Activated T-helper 9 cell treated with anti-CD3 and anti-CD28 coated beads, Interleukin-2, amount 50 U/mL, for 16 hours (primary cell): ENCODE results near the gene C2orf76.
"Not testable (repeated sequence)": the region's sequence is repeated elsewhere in the genome, so short reads cannot be mapped to it uniquely, and the experiment has no call there.

ENCODE experiments used
- DNase-seq: peaks from one replicate; pipeline ENCODE4 v3.0.0-alpha.2; 2020; ENCODE audit warnings: low read depth

C2orf76 gene

GRCh38 chr2:119366649-119367471, at the start of gene C2orf76, which contains the start of gene DBI:
Gene C2orf76 (minus strand): TSS chr2:119366834. CDS start chr2:119339959, 26,875 bp downstream.
Gene DBI (plus strand): TSS chr2:119366977. CDS start chr2:119367052, 75 bp downstream.
- peak; percentile 88 for DNase-seq

GRCh38 chr2:119415630-119416029, 49.0 kb upstream of the C2orf76 start:
- DNase-seq: no peak

- no peak for DNase-seq
Observed at GRCh38 chr2:119414894-119415293, 48.3 kb upstream of the C2orf76 start.

- no peak for DNase-seq
Observed at GRCh38 chr2:119409506-119409905, 42.9 kb upstream of the C2orf76 start.

GRCh38 chr2:119408221-119408619, 41.6 kb upstream of the C2orf76 start:
- DNase-seq: no peak

GRCh38 chr2:119407430-119408220, 41.0 kb upstream of the C2orf76 start:
- no peak for DNase-seq

- no peak for DNase-seq
Observed at GRCh38 chr2:119405151-119405550, 38.5 kb upstream of the C2orf76 start.

GRCh38 chr2:119403618-119404017, 37.0 kb upstream of the C2orf76 start:
- not testable (repeated sequence) for DNase-seq

- no peak for DNase-seq
Observed at GRCh38 chr2:119402645-119403560, 36.3 kb upstream of the C2orf76 start.

- DNase-seq: no peak
Observed at GRCh38 chr2:119402106-119402505, 35.5 kb upstream of the C2orf76 start.

GRCh38 chr2:119397196-119397595, 30.6 kb upstream of the C2orf76 start:
- DNase-seq: no peak

GRCh38 chr2:119393971-119394748, 27.5 kb upstream of the C2orf76 start:
- DNase-seq: no peak

- DNase-seq: no peak
Observed at GRCh38 chr2:119389615-119390306, 23.1 kb upstream of the C2orf76 start.

- peak; percentile 10 for DNase-seq
Observed at GRCh38 chr2:119387381-119388129, 20.9 kb upstream of the C2orf76 start.

- no peak for DNase-seq
Observed at GRCh38 chr2:119385466-119385865, 18.8 kb upstream of the C2orf76 start.

- DNase-seq: no peak
Observed at GRCh38 chr2:119384971-119385370, 18.3 kb upstream of the C2orf76 start.

GRCh38 chr2:119383410-119384140, 16.9 kb upstream of the C2orf76 start:
- no peak for DNase-seq

- no peak for DNase-seq
Observed at GRCh38 chr2:119378566-119378965, 11.9 kb upstream of the C2orf76 start.

- no peak for DNase-seq
Observed at GRCh38 chr2:119377993-119378345, 11.3 kb upstream of the C2orf76 start.
